H1 (cell line): ENCODE measurements around the gene CYGB. TPM values are rescaled to one million over a fixed set of nuclear protein-coding genes. Genes with fewer than 3 reads are reported as not detected.

Source experiments
- CTCF ChIA-PET: fragments of 300-600 bp; sonication (Branson Sonifier 250); formaldehyde crosslinking; loops from one replicate; lab custom pipeline; 2021; ENCODE audit not compliant: partially characterized antibody; lab: Charles Lee
- POLR2A ChIA-PET: fragments of 300-600 bp; sonication (Branson Sonifier 250); formaldehyde crosslinking; loops from one replicate; lab custom pipeline; 2021; ENCODE audit warnings: inconsistent platforms; ENCODE audit not compliant: partially characterized antibody; lab: Charles Lee
- DNase-seq, 2 experiments: peaks; one replicate each; pipeline versions ENCODE4 v3.0.0 to v3.0.0-alpha.2; 2010 to 2022; ENCODE audit warnings: low spot score in 2 of 2, low read depth in 1 of 2, mixed read lengths in 1 of 2
- FAIRE-seq: peaks from 2 replicates; lab custom pipeline; 2011; peaks lifted over from hg19 to GRCh38; lab: Jason Lieb, UNC
- H2AFZ ChIP-seq: 2 replicates; pipeline ENCODE4 v1.8.1; 2012; ENCODE audit warnings: low read length, inconsistent platforms
- H2AK5ac ChIP-seq: 2 replicates; pipeline ENCODE4 v1.6.1; 2013; ENCODE audit warnings: low read depth, low read length
- H2BK120ac ChIP-seq: replicated peaks from 2 replicates; pipeline ENCODE3; 2013; ENCODE audit warnings: low read depth, low read length, inconsistent platforms
- H2BK12ac ChIP-seq: 2 replicates; pipeline ENCODE4 v1.6.1; 2013; ENCODE audit warnings: low read depth, low read length
- H2BK15ac ChIP-seq: 2 replicates; pipeline ENCODE4 v1.6.1; 2013; ENCODE audit warnings: low read length
- H2BK20ac ChIP-seq: 2 replicates; pipeline ENCODE4 v1.6.1; 2013; ENCODE audit warnings: low read length
- H2BK5ac ChIP-seq: 2 replicates; pipeline ENCODE4 v1.6.1; 2013; ENCODE audit warnings: low read depth, low read length
- H3K14ac ChIP-seq: 2 replicates; pipeline ENCODE4 v1.6.1; 2013; ENCODE audit warnings: inconsistent platforms; ENCODE audit not compliant: insufficient read length
- H3K18ac ChIP-seq: 2 replicates; pipeline ENCODE4 v1.6.1; 2013; ENCODE audit warnings: low read length; ENCODE audit errors: extremely low read depth
- H3K23ac ChIP-seq: 2 replicates; pipeline ENCODE4 v1.6.1; 2013; ENCODE audit warnings: inconsistent platforms; ENCODE audit not compliant: insufficient read length
- H3K23me2 ChIP-seq: 2 replicates; pipeline ENCODE4 v1.6.1; 2013; ENCODE audit warnings: low read depth, low read length
- H3K27ac ChIP-seq: 2 replicates; pipeline ENCODE4 v1.6.1; 2011; ENCODE audit warnings: low read depth, low read length, inconsistent platforms
- H3K27me3 ChIP-seq, 4 experiments: replicated peaks in 1 of 4; 1 replicate in 1 of 4; 2 replicates in 3 of 4; pipeline versions ENCODE4 v1.6.1 to v1.8.1; 2011 to 2013; ENCODE audit warnings: low read length in 3 of 4, mild to moderate bottlenecking in 3 of 4, inconsistent platforms in 2 of 4, mixed read lengths in 2 of 4, moderate library complexity in 1 of 4; ENCODE audit not compliant: control insufficient read depth in 3 of 4, insufficient read depth in 3 of 4; ENCODE audit errors: extremely low read depth in 1 of 4
- H3K36me3 ChIP-seq, 4 experiments: 2 replicates each; pipeline versions ENCODE4 v1.6.1 to v1.8.1; 2011 to 2013; ENCODE audit warnings: mild to moderate bottlenecking in 4 of 4, low read length in 3 of 4, moderate library complexity in 2 of 4, control low read depth in 1 of 4, inconsistent platforms in 1 of 4; ENCODE audit not compliant: insufficient read depth in 4 of 4, control insufficient read depth in 2 of 4
- H3K4ac ChIP-seq: replicated peaks from 2 replicates; pipeline ENCODE3; 2013; ENCODE audit warnings: low read length, low read depth, mixed read lengths, inconsistent platforms; ENCODE audit not compliant: insufficient read length
- H3K4me1 ChIP-seq, 4 experiments: replicated peaks in 1 of 4; 1 replicate in 1 of 4; 2 replicates in 3 of 4; pipeline versions ENCODE4 v1.6.1 to v1.8.1; 2011 to 2013; ENCODE audit warnings: low read length in 3 of 4, inconsistent platforms in 2 of 4, mixed read lengths in 1 of 4; ENCODE audit not compliant: insufficient read depth in 4 of 4, control insufficient read depth in 3 of 4
- H3K4me2 ChIP-seq, 2 experiments: 2 replicates each; pipeline versions ENCODE4 v1.6.1 to v1.8.1; 2011 to 2013; ENCODE audit warnings: low read depth in 2 of 2, low read length in 2 of 2, control low read depth in 1 of 2, inconsistent platforms in 1 of 2, mild to moderate bottlenecking in 1 of 2; ENCODE audit not compliant: insufficient read depth in 1 of 2
- H3K4me3 ChIP-seq, 4 experiments: fragments of 200-600, 300-600 bp in 1 of 4; sonication (generic), shearing (Covaris generic), sonication (Bioruptor Twin) in 1 of 4; 2 replicates each; pipeline versions ENCODE4 v1.5.1 to v1.8.1; 2011 to 2016; ENCODE audit warnings: low read length in 4 of 4, low read depth in 3 of 4, control low read depth in 2 of 4, inconsistent platforms in 2 of 4, mild to moderate bottlenecking in 2 of 4, mixed read lengths in 1 of 4, moderate library complexity in 1 of 4; ENCODE audit not compliant: insufficient read depth in 2 of 4; ENCODE audit errors: extremely low read depth in 1 of 4
- H3K56ac ChIP-seq: replicated peaks from 2 replicates; pipeline ENCODE3; 2013; ENCODE audit warnings: low read depth, mild to moderate bottlenecking, mixed read lengths, low read length, inconsistent platforms; ENCODE audit not compliant: insufficient read length
- H3K79me1 ChIP-seq: 2 replicates; pipeline ENCODE4 v1.6.1; 2013; ENCODE audit warnings: low read depth, low read length, control low read depth
- H3K79me2 ChIP-seq, 2 experiments: 2 replicates each; pipeline versions ENCODE4 v1.6.1 to v1.8.1; 2012 to 2013; ENCODE audit warnings: low read length in 2 of 2, mild to moderate bottlenecking in 2 of 2, inconsistent platforms in 1 of 2; ENCODE audit not compliant: insufficient read depth in 2 of 2, control insufficient read depth in 1 of 2
- H3K9ac ChIP-seq, 4 experiments: replicated peaks in 1 of 4; 1 replicate in 1 of 4; 2 replicates in 3 of 4; pipeline versions ENCODE4 v1.6.1 to v1.8.1; 2011 to 2013; ENCODE audit warnings: low read depth in 3 of 4, low read length in 3 of 4, control low read depth in 2 of 4, mild to moderate bottlenecking in 2 of 4, moderate library complexity in 2 of 4, inconsistent platforms in 1 of 4; ENCODE audit errors: extremely low read depth in 1 of 4
- H3K9me3 ChIP-seq, 2 experiments: 2 replicates each; pipeline versions ENCODE4 v1.6.1 to v1.8.1; 2012 to 2013; ENCODE audit warnings: mild to moderate bottlenecking in 2 of 2, moderate library complexity in 2 of 2, control low read depth in 1 of 2, inconsistent platforms in 1 of 2, low read depth in 1 of 2, low read length in 1 of 2, mixed read lengths in 1 of 2; ENCODE audit not compliant: insufficient read depth in 2 of 2
- H4K20me1 ChIP-seq, 2 experiments: replicated peaks in 1 of 2; 2 replicates each; pipeline versions ENCODE3 to v1.8.1; 2011 to 2013; ENCODE audit warnings: inconsistent platforms in 2 of 2, low read length in 2 of 2, mild to moderate bottlenecking in 1 of 2; ENCODE audit not compliant: insufficient read depth in 2 of 2, control insufficient read depth in 1 of 2
- H4K5ac ChIP-seq: 2 replicates; pipeline ENCODE4 v1.6.1; 2013; ENCODE audit warnings: low read length, low read depth, mixed read lengths, inconsistent platforms; ENCODE audit not compliant: insufficient read length
- H4K8ac ChIP-seq: 2 replicates; pipeline ENCODE4 v1.8.0; 2013; ENCODE audit warnings: mild to moderate bottlenecking, moderate library complexity, low read length, inconsistent platforms; ENCODE audit not compliant: insufficient read depth; ENCODE audit errors: extremely low read depth
- H4K91ac ChIP-seq: replicated peaks from 2 replicates; pipeline ENCODE3; 2013; ENCODE audit warnings: low read length, mixed read lengths, inconsistent platforms; ENCODE audit not compliant: insufficient read length
- ATF2 ChIP-seq: IDR thresholded peaks from 2 replicates; pipeline ENCODE4 v1.6.1; 2012; ENCODE audit warnings: low read length, inconsistent platforms
- CBX5 ChIP-seq: fragments of 300-800, 300-1000 bp; sonication (generic); IDR thresholded peaks from 2 replicates; pipeline ENCODE4 v1.7.1; 2016; ENCODE audit warnings: antibody characterized with exemption, low read length, low read depth
- CREB1 ChIP-seq: IDR thresholded peaks from 2 replicates; pipeline ENCODE4 v1.6.1; 2012; ENCODE audit warnings: inconsistent platforms
- EGR1 ChIP-seq: IDR thresholded peaks from 2 replicates; pipeline ENCODE4 v1.6.1; 2011; ENCODE audit warnings: low read depth, low read length, borderline replicate concordance
- GTF2F1 ChIP-seq: IDR thresholded peaks from 2 replicates; pipeline ENCODE4 v1.6.1; 2012; ENCODE audit warnings: low read depth, low read length, improper control_type of control experiment, borderline replicate concordance
- NANOG ChIP-seq: IDR thresholded peaks from 2 replicates; pipeline ENCODE4 v1.6.1; 2011; ENCODE audit warnings: low read length, low read depth, mild to moderate bottlenecking, inconsistent platforms; ENCODE audit not compliant: insufficient read depth, poor library complexity, severe bottlenecking
- PHF8 ChIP-seq: fragments of 200-600 bp; sonication (generic); conservative IDR thresholded peaks from 2 replicates; pipeline ENCODE4 v1.7.1; 2012; ENCODE audit warnings: low read depth, mild to moderate bottlenecking, inconsistent platforms, low read length, moderate library complexity
- POLR2AphosphoS5 ChIP-seq: IDR thresholded peaks from 2 replicates; pipeline ENCODE4 v1.6.1; 2011; ENCODE audit warnings: low read depth, low read length
- RXRA ChIP-seq: IDR thresholded peaks from 2 replicates; pipeline ENCODE4 v1.6.1; 2011; ENCODE audit warnings: low read depth, mild to moderate bottlenecking, low read length, moderate library complexity; ENCODE audit not compliant: insufficient read depth
- SRF ChIP-seq: IDR thresholded peaks from 2 replicates; pipeline ENCODE4 v1.6.1; 2011; ENCODE audit warnings: mild to moderate bottlenecking, low read depth, low read length, moderate library complexity
- TBP ChIP-seq: IDR thresholded peaks from 2 replicates; pipeline ENCODE4 v1.6.1; 2011; ENCODE audit warnings: low read depth, low read length, improper control_type of control experiment
- TCF12 ChIP-seq: IDR thresholded peaks from 2 replicates; pipeline ENCODE4 v1.6.1; 2011; ENCODE audit warnings: low read depth, mild to moderate bottlenecking, low read length
- WGBS, 2 experiments: shearing (Covaris generic) in 1 of 2; methylation state at CpG; one replicate each; pipeline versions ENCODE4 v1.1.6 to v1.1.7; 2013 to 2015; ENCODE audit warnings: low lambda C conversion rate in 2 of 2, mixed read lengths in 2 of 2, inconsistent platforms in 1 of 2, low coverage in 1 of 2, missing lambda C conversion rate in 1 of 2; ENCODE audit not compliant: insufficient replicate concordance in 2 of 2, insufficient coverage in 1 of 2, insufficient read length in 1 of 2; ENCODE audit errors: extremely low coverage in 1 of 2, missing lambda C conversion rate in 1 of 2; 5-methylcytosine and 5-hydroxymethylcytosine counted together
- polyA plus RNA-seq, 7 experiments: library from polyadenylated mRNA; depleted of rRNA in 3 of 7; stranded (reverse) in 5 of 7; unstranded in 2 of 7; fragments of >200 nt in 5 of 7; fragments of 200-250 nt in 2 of 7; gene quantifications; 1 replicate in 5 of 7; 2 replicates in 1 of 7; 4 replicates in 1 of 7; pipeline versions ENCODE4 v1.2.1 to v1.2.3, GENCODE V29; 2011 to 2013; ENCODE audit warnings: missing spikeins in 2 of 7, mixed read lengths in 2 of 7
- total RNA-seq: library from RNA; stranded (reverse); fragmentation: NEBNext Ultra II Directional; extraction: Animal tissue kit (Norgen Biotek cat#: 25700); gene quantifications from 2 replicates; pipeline ENCODE4 v1.2.1, GENCODE V29; 2021

Gene CYGB
- total and polyA plus RNA-seq, 2 of the 8 experiments (the other 6 are each of a cell fraction or from before 2014, with no cell fraction given): 2.7 to 3.7 TPM

- 86% methylated on average over 21 of the region's 21 CpGs; no CpG with 5 or more reads in 1 of the 2 experiments for WGBS, 2 experiments
- CTCF ChIA-PET: interaction anchor here (1.3 to 11.0 kb wide), 3 partner anchors 13 to 23 kb away, joined by 3 to 192 read pairs (median 6); partner anchors contain the start of genes AANAT and RHBDF2
- POLR2A ChIA-PET: interaction anchor here (0.7 to 1.3 kb wide), 3 partner anchors 12 to 595 kb away, joined by 3 read pairs; no protein-coding TSS in a partner anchor
- TF ChIP-seq CREB1: no peak
- no peak for TF ChIP-seq GTF2F1
- TF ChIP-seq SRF: no peak
- no peak for TF ChIP-seq ATF2
- TF ChIP-seq POLR2AphosphoS5: no peak
- no peak for TF ChIP-seq NANOG
- TF ChIP-seq CBX5: no peak
- no peak for TF ChIP-seq PHF8
- TF ChIP-seq RXRA: no peak
- TF ChIP-seq EGR1: no peak
- no peak for TF ChIP-seq TCF12
- no peak for TF ChIP-seq TBP
Measured at GRCh38 chr17:76481071-76481655, 56.3 kb downstream of the CYGB start.

More at GRCh38 chr17:76481071-76481655, 56.3 kb downstream of the CYGB start:
- Histone ChIP-seq H3K36me3 (peaks cover 0 to 2% (median 1%) of the 10 kb centered on the region in 4 experiments; a peak in 1 of 8 replicates), H4K5ac (no peak overlapping the region), H2BK5ac (no peak overlapping the region), H4K91ac (no peak overlapping the region), H2BK15ac (no peak overlapping the region), H3K79me2 (no peaks in the 10 kb centered on the region), H3K4me3 (no peak overlapping the region), H3K4me2 (no peak overlapping the region), H2BK20ac (no peak overlapping the region), H2AK5ac (no peak overlapping the region), H3K79me1 (no peaks in the 10 kb centered on the region), H3K9me3 (no peaks in the 10 kb centered on the region), H3K9ac (no peak overlapping the region), H2BK12ac (no peak overlapping the region), H4K8ac (no peak overlapping the region; the same call in 1 of the 2 replicates), H3K23ac (no peak overlapping the region), H3K4ac (no peak overlapping the region), H3K27me3 (no peaks in the 10 kb centered on the region), H4K20me1 (peaks cover 0 to 4% of the 10 kb centered on the region in 2 experiments), H3K23me2 (no peaks in the 10 kb centered on the region), H3K18ac (no peak overlapping the region), H2BK120ac (no peak overlapping the region), H3K4me1 (no peaks in the 10 kb centered on the region), H2AFZ (no peak overlapping the region), H3K27ac (no peak overlapping the region), H3K14ac (no peak overlapping the region), H3K56ac (no peak overlapping the region)
- FAIRE-seq (no peak), DNase-seq (no peak)
